Liver (tissue), 9 donors: Measurements from ENCODE around the gene TSPAN5. TPM values are rescaled to one million over a fixed set of nuclear protein-coding genes. Genes with fewer than 3 reads are reported as not detected.

Source experiments
- DNase-seq: peaks from one replicate; pipeline ENCODE4 v3.0.0-alpha.2; 2017; ENCODE audit warnings: low spot score
- H3K27ac ChIP-seq, 2 donors: one replicate each; pipeline ENCODE4 v1.7.0; 2013; ENCODE audit warnings: inconsistent platforms in 2 of 2, low read length in 2 of 2, control low read depth in 1 of 2, low read depth in 1 of 2, mild to moderate bottlenecking in 1 of 2
- H3K27me3 ChIP-seq, 4 donors: one replicate each; pipeline versions ENCODE4 v1.6.1 to v1.7.0; 2013; ENCODE audit warnings: low read length in 3 of 4, inconsistent platforms in 1 of 4, mild to moderate bottlenecking in 1 of 4, moderate library complexity in 1 of 4; ENCODE audit not compliant: control insufficient read depth in 4 of 4, insufficient read depth in 4 of 4
- H3K36me3 ChIP-seq, 4 donors: one replicate each; pipeline versions ENCODE4 v1.6.1 to v1.7.0; 2013; ENCODE audit warnings: low read length in 3 of 4, mild to moderate bottlenecking in 3 of 4, low read depth in 1 of 4, moderate library complexity in 1 of 4; ENCODE audit not compliant: control insufficient read depth in 4 of 4, insufficient read depth in 3 of 4
- H3K4me1 ChIP-seq, 4 donors: one replicate each; pipeline versions ENCODE4 v1.6.1 to v1.7.0; 2013; ENCODE audit warnings: low read length in 3 of 4, mild to moderate bottlenecking in 3 of 4, moderate library complexity in 1 of 4; ENCODE audit not compliant: control insufficient read depth in 4 of 4, insufficient read depth in 4 of 4
- H3K4me3 ChIP-seq, 3 donors: one replicate each; pipeline versions ENCODE4 v1.6.1 to v1.7.0; 2013; ENCODE audit warnings: low read length in 3 of 3, control low read depth in 1 of 3, low read depth in 1 of 3, mild to moderate bottlenecking in 1 of 3
- H3K9ac ChIP-seq, 2 donors: one replicate each; pipeline ENCODE4 v1.7.0; 2013; ENCODE audit warnings: low read length in 2 of 2, mild to moderate bottlenecking in 2 of 2, moderate library complexity in 2 of 2, control low read depth in 1 of 2, low read depth in 1 of 2
- H3K9me3 ChIP-seq, 4 donors: one replicate each; pipeline versions ENCODE4 v1.6.1 to v1.7.0; 2013; ENCODE audit warnings: low read length in 3 of 4; ENCODE audit not compliant: control insufficient read depth in 4 of 4
- ATF3 ChIP-seq: IDR thresholded peaks from 2 replicates; pipeline ENCODE4 v1.6.1; 2016; ENCODE audit warnings: antibody characterized with exemption
- CTCF ChIP-seq: fragments of 150-350 bp; IDR thresholded peaks from 2 replicates; pipeline ENCODE4 v1.5.1; 2017; ENCODE audit warnings: improper control_type of control experiment, low read depth, low read length; ENCODE audit not compliant: missing input control
- EGR1 ChIP-seq, 2 donors: IDR thresholded peaks; 2 replicates each; pipeline ENCODE4 v1.6.1; 2016 to 2018; ENCODE audit warnings: antibody characterized with exemption in 2 of 2, low read depth in 2 of 2
- FOXA1 ChIP-seq: IDR thresholded peaks from 2 replicates; pipeline ENCODE4 v1.6.1; 2016; ENCODE audit warnings: antibody characterized with exemption
- GABPA ChIP-seq, 2 donors: IDR thresholded peaks in 1 of 2; conservative IDR thresholded peaks in 1 of 2; 2 replicates each; pipeline ENCODE4 v1.6.1; 2016; ENCODE audit warnings: antibody characterized with exemption in 2 of 2, mild to moderate bottlenecking in 1 of 2, moderate library complexity in 1 of 2
- HNF4A ChIP-seq, 2 donors: conservative IDR thresholded peaks; 2 replicates each; pipeline ENCODE4 v1.6.1; 2016; ENCODE audit warnings: antibody characterized with exemption in 2 of 2, mild to moderate bottlenecking in 2 of 2
- HNF4G ChIP-seq: IDR thresholded peaks from 2 replicates; pipeline ENCODE4 v1.6.1; 2016; ENCODE audit warnings: antibody characterized with exemption
- JUND ChIP-seq, 2 donors: IDR thresholded peaks; 2 replicates each; pipeline ENCODE4 v1.6.1; 2016; ENCODE audit warnings: antibody characterized with exemption in 2 of 2
- NR2F2 ChIP-seq: IDR thresholded peaks from 2 replicates; pipeline ENCODE4 v1.6.1; 2016; ENCODE audit warnings: antibody characterized with exemption
- RAD21 ChIP-seq, 2 donors: IDR thresholded peaks; 2 replicates each; pipeline ENCODE4 v1.6.1; 2016; ENCODE audit warnings: antibody characterized with exemption in 2 of 2, mild to moderate bottlenecking in 2 of 2
- REST ChIP-seq: IDR thresholded peaks from 2 replicates; pipeline ENCODE4 v1.6.1; 2016; ENCODE audit warnings: antibody characterized with exemption, mild to moderate bottlenecking
- RXRA ChIP-seq, 2 donors: IDR thresholded peaks; 2 replicates each; pipeline ENCODE4 v1.6.1; 2017 to 2018; ENCODE audit warnings: antibody characterized with exemption in 2 of 2, mild to moderate bottlenecking in 1 of 2
- SP1 ChIP-seq: IDR thresholded peaks from 2 replicates; pipeline ENCODE4 v1.6.1; 2018; ENCODE audit warnings: antibody characterized with exemption, mild to moderate bottlenecking
- TAF1 ChIP-seq: conservative IDR thresholded peaks from 2 replicates; pipeline ENCODE4 v1.6.1; 2016; ENCODE audit warnings: antibody characterized with exemption, mild to moderate bottlenecking
- YY1 ChIP-seq: IDR thresholded peaks from 2 replicates; pipeline ENCODE4 v1.6.1; 2016; ENCODE audit warnings: antibody characterized with exemption, mild to moderate bottlenecking
- ZBTB33 ChIP-seq: IDR thresholded peaks from 2 replicates; pipeline ENCODE4 v1.6.1; 2016; ENCODE audit warnings: antibody characterized with exemption
- WGBS: extraction: QIAGEN DNeasy Blood & Tissue Kit; methylation state at CpG from one replicate; pipeline ENCODE4 v1.1.7; 2013; 5-methylcytosine and 5-hydroxymethylcytosine counted together
- polyA plus RNA-seq, 2 donors: library from polyadenylated mRNA; stranded (reverse) in 1 of 2; unstranded in 1 of 2; fragments of 200-250 nt in 1 of 2; fragments of >200 nt in 1 of 2; fragmentation: Nextera tagmentation in 1 of 2; extraction: Ambion mirVana in 1 of 2; gene quantifications; one replicate each; pipeline versions ENCODE4 v1.2.1 to v1.2.3, GENCODE V29; 2013 to 2015
- total RNA-seq, 2 donors: library from RNA; depleted of rRNA; stranded (reverse); fragments of >200 nt; gene quantifications; one replicate each; pipeline ENCODE4 v1.2.3, GENCODE V29; 2014
- donor health status: healthy.
- donor health status: healthy.
- donor health status: healthy.
- donor health status: healthy.
- donor health status: healthy.

TSPAN5 gene
- total and polyA plus RNA-seq, 4 donors = 0.36 to 54.0 (median 0.63) TPM

- peaks cover 0 to 5% (median 0%) of the 10 kb centered on the region in 4 donors for H3K9me3 ChIP-seq
- no peaks in the 10 kb centered on the region for H3K36me3 ChIP-seq
- no peak overlapping the region for H3K4me3 ChIP-seq
- TF ChIP-seq EGR1 (IDR thresholded peaks at IDR 0.05; ENCODE audit: low read depth in 2 of 2) = no peak
- no peak for TF ChIP-seq ZBTB33
- no peak for TF ChIP-seq TAF1
- no peak for TF ChIP-seq GABPA (IDR thresholded peaks at IDR 0.05 in 1 of 2, conservative IDR thresholded peaks at IDR 0.05 in 1 of 2)
- TF ChIP-seq ATF3 = no peak
- no peak for TF ChIP-seq RXRA (IDR thresholded peaks at IDR 0.05)
- TF ChIP-seq JUND (IDR thresholded peaks at IDR 0.05) = no peak
- TF ChIP-seq HNF4A (conservative IDR thresholded peaks at IDR 0.05) = no peak
- no peak for TF ChIP-seq SP1
- no peak for TF ChIP-seq REST
- TF ChIP-seq FOXA1 = no peak
- no peaks in the 10 kb centered on the region for H3K4me1 ChIP-seq
- H3K27me3 ChIP-seq = no peaks in the 10 kb centered on the region
- no peak for DNase-seq
- H3K9ac ChIP-seq = no peak overlapping the region
- H3K27ac ChIP-seq = no peak overlapping the region
These were observed 136.9 kb downstream of the TSPAN5 start for GRCh38 chr4:98521486-98521885.

- H3K9ac ChIP-seq = no peak overlapping the region
- peaks cover 0 to 6% (median 0%) of the 10 kb centered on the region in 4 donors for H3K9me3 ChIP-seq
- no peaks in the 10 kb centered on the region for H3K4me1 ChIP-seq
- no peaks in the 10 kb centered on the region for H3K36me3 ChIP-seq
- no peak overlapping the region for H3K27ac ChIP-seq
- WGBS = 83% methylated on average over 7 of the region's 7 CpGs
- H3K27me3 ChIP-seq = no peaks in the 10 kb centered on the region
- no peak for TF ChIP-seq CTCF
- TF ChIP-seq RXRA (IDR thresholded peaks at IDR 0.05) = no peak
- no peak for TF ChIP-seq EGR1 (IDR thresholded peaks at IDR 0.05; ENCODE audit: low read depth in 2 of 2)
- no peak for TF ChIP-seq FOXA1
- no peak for TF ChIP-seq REST
- TF ChIP-seq RAD21 (IDR thresholded peaks at IDR 0.05) = no peak
- TF ChIP-seq TAF1 = no peak
- TF ChIP-seq YY1 = no peak
- no peak for TF ChIP-seq HNF4G
- TF ChIP-seq NR2F2 = no peak
- no peak for TF ChIP-seq ATF3
- TF ChIP-seq HNF4A (conservative IDR thresholded peaks at IDR 0.05) = no peak
- TF ChIP-seq SP1 = no peak
- DNase-seq = no peak
- H3K4me3 ChIP-seq = no peak overlapping the region
These were observed 139.0 kb downstream of the TSPAN5 start for GRCh38 chr4:98519268-98519977.
